PC-3 (cell line): ENCODE measurements around the gene MYO18A.

Source experiments
- CTCF ChIP-seq: fragments of 300-600 bp; sonication (generic); conservative IDR thresholded peaks from 2 replicates; pipeline ENCODE4 v1.5.1; 2017; ENCODE audit warnings: antibody characterized with exemption, low read depth, mild to moderate bottlenecking, low read length
- EZH2phosphoT487 ChIP-seq: fragments of 300-600 bp; sonication (generic); IDR thresholded peaks from 2 replicates; pipeline ENCODE4 v1.6.1; 2018; ENCODE audit warnings: mild to moderate bottlenecking, antibody characterized with exemption, low read length, borderline replicate concordance

GRCh38 chr17:29177871-29178749 lies 2.1 kb downstream of the MYO18A start:
- no peak for TF ChIP-seq CTCF
- TF ChIP-seq EZH2phosphoT487, result no peak
